ENCODE results near the gene IQCK. TPM values are rescaled to one million over a fixed set of nuclear protein-coding genes. Genes with fewer than 3 reads are reported as not detected.

IQCK gene
- total RNA-seq, 5 donors from 2014 or later (not counting 1 experiment from before 2014, with no cell fraction given): 1.6 to 3.3 (median 2.0) TPM

DNA sequence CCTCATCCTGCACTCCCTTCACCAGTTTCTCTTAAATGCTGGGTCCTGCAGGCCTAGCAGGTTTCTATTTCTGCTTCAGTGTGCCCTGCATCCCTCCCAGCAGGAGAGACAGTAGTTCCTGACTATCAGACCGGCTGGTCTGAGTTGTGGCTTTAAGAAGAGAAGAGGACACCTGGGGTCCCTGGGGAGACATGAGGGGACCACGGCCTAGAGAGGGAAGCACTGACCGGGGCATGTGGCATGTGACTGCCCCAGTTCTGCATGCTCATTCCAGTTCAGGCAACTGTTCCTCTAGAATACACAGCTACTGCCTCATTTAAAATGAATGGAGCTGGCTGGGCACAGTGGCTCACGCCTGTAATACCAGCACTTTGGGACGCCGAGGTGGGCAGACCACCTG, 105.3 kb downstream of the IQCK start:
- Mint-ChIP-seq H3K27ac (no peak overlapping the region), H3K27me3 (no peaks in the 10 kb centered on the region), H3K36me3 (no peaks in the 10 kb centered on the region), H3K4me1 (no peaks in the 10 kb centered on the region), H3K9me3 (no peaks in the 10 kb centered on the region), H3K4me3 (no peak overlapping the region)
- Histone ChIP-seq H3K27ac (ENCODE audit: low read length) (no peak overlapping the region), H3K4me1 (ENCODE audit: control insufficient read depth in 1 of 2, extremely low read depth in 1 of 2, insufficient read depth in 2 of 2, low read length in 2 of 2) (no peaks in the 10 kb centered on the region), H3K4me3 (ENCODE audit: control insufficient read depth in 1 of 2, extremely low read depth in 1 of 2, low read length in 1 of 2) (no peak overlapping the region), H3K36me3 (ENCODE audit: control insufficient read depth in 2 of 2, extremely low read depth in 1 of 2, insufficient read depth in 1 of 2, low read length in 1 of 2) (no peaks in the 10 kb centered on the region), H3K9me3 (no peaks in the 10 kb centered on the region), H3K27me3 (replicated peaks in 1 of 2; ENCODE audit: control insufficient read depth in 2 of 2, extremely low read depth in 1 of 2, insufficient read depth in 2 of 2, low read length in 1 of 2) (no peaks in the 10 kb centered on the region)
- DNase-seq: no peak
- ATAC-seq (replicated peaks in 1 of 4): no peak
- CTCF ChIA-PET: no interaction called here
- POLR2A ChIA-PET: no interaction called here
- 85% methylated on average over 5 of the region's 6 CpGs for WGBS (ENCODE audit: insufficient coverage)

DNA sequence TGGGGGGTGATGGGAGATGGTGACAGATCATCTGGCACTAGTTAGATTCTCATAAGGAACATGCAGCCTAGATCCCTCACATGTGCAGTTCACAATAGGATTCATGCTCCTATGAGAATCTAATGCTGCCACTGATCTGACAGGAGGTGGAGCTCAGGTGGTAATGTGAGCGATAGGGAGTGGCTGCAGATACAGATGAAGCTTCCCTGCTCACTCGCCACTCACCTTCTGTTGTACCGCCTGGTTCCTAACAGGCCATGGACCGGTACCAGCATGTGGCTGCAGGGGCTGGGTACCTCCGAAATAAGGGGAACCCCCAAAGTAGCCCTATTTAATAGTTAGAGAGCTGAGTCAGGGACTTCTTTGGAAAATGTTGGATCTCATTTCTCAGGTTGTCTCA, 106.1 kb downstream of the IQCK start:
- no peaks in the 10 kb centered on the region for H3K9me3 Mint-ChIP-seq
- H3K27ac Mint-ChIP-seq: no peak overlapping the region
- H3K4me3 Mint-ChIP-seq: no peak overlapping the region
- no peaks in the 10 kb centered on the region for H3K9me3 ChIP-seq
- H3K4me1 Mint-ChIP-seq: no peaks in the 10 kb centered on the region
- POLR2A ChIA-PET: no interaction called here
- no peaks in the 10 kb centered on the region for H3K36me3 ChIP-seq (ENCODE audit: control insufficient read depth in 2 of 2, extremely low read depth in 1 of 2, insufficient read depth in 1 of 2, low read length in 1 of 2)
- H3K27me3 ChIP-seq (replicated peaks in 1 of 2; ENCODE audit: control insufficient read depth in 2 of 2, extremely low read depth in 1 of 2, insufficient read depth in 2 of 2, low read length in 1 of 2): no peaks in the 10 kb centered on the region
- H3K27me3 Mint-ChIP-seq: no peaks in the 10 kb centered on the region
- no peak overlapping the region for H3K27ac ChIP-seq (ENCODE audit: low read length)
- CTCF ChIA-PET: no interaction called here
- H3K4me3 ChIP-seq (ENCODE audit: control insufficient read depth in 1 of 2, extremely low read depth in 1 of 2, low read length in 1 of 2): no peak overlapping the region
- H3K36me3 Mint-ChIP-seq: no peaks in the 10 kb centered on the region
- 96% methylated on average over 3 of the region's 5 CpGs for WGBS (ENCODE audit: insufficient coverage)
- DNase-seq (no peak), ATAC-seq (replicated peaks in 1 of 4) (no peak)
- no peaks in the 10 kb centered on the region for H3K4me1 ChIP-seq (ENCODE audit: control insufficient read depth in 1 of 2, extremely low read depth in 1 of 2, insufficient read depth in 2 of 2, low read length in 2 of 2)

DNA sequence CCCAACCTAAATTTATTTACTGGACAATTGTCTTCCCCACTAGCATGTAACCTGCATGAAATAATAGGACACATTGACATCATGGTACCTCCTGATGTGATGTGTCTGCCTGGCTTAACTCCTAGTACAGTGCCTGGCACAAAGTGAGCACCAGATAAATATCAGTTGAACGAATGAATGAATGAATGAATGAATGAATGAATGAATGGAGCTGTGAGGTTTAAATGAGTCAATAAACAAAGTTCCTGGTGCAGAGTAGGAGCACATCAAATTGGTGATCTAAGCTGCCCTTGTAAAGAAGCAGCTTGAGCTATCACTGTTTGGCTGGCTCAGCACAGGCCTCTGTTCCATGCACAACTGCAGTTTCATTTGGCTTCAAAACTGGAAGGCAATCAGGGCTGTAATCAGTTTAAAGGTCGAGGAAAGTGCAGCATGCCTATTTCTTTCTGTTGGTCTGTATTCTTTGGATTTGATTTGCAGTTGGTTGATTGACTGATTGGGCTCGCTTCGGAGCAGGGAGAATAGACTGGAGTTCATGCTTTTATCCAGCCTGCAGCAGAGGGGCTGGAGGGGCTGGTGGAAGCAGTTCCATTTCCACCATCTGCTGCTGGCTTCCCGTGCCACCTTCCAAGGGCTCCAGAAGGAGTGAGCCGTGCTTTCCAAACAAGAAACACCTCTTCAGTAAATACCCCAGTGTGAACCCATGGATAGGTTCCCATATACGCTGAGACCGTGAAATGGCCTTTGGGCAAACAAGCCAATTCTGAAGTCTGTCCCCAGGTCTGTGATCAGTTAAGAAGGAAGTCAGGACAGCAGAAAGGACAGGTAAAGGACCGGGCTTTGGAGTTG, 112.0 kb downstream of the IQCK start:
- no peak overlapping the region for H3K4me3 Mint-ChIP-seq
- no peaks in the 10 kb centered on the region for H3K27me3 ChIP-seq (replicated peaks in 1 of 2; ENCODE audit: control insufficient read depth in 2 of 2, extremely low read depth in 1 of 2, insufficient read depth in 2 of 2, low read length in 1 of 2)
- H3K9me3 Mint-ChIP-seq: no peaks in the 10 kb centered on the region
- no peaks in the 10 kb centered on the region for H3K36me3 ChIP-seq (ENCODE audit: control insufficient read depth in 2 of 2, extremely low read depth in 1 of 2, insufficient read depth in 1 of 2, low read length in 1 of 2)
- ChIA-PET CTCF (no interaction called here), POLR2A (no interaction called here)
- 94% methylated on average over 3 of the region's 9 CpGs for WGBS (ENCODE audit: insufficient coverage)
- no peaks in the 10 kb centered on the region for H3K36me3 Mint-ChIP-seq
- ATAC-seq (replicated peaks in 1 of 4) (no peak), DNase-seq (no peak)
- no peaks in the 10 kb centered on the region for H3K4me1 Mint-ChIP-seq
- H3K4me3 ChIP-seq (ENCODE audit: control insufficient read depth in 1 of 2, extremely low read depth in 1 of 2, low read length in 1 of 2): no peak overlapping the region
- no peaks in the 10 kb centered on the region for H3K27me3 Mint-ChIP-seq
- no peaks in the 10 kb centered on the region for H3K4me1 ChIP-seq (ENCODE audit: control insufficient read depth in 1 of 2, extremely low read depth in 1 of 2, insufficient read depth in 2 of 2, low read length in 2 of 2)
- H3K27ac Mint-ChIP-seq: no peak overlapping the region
- H3K9me3 ChIP-seq: no peaks in the 10 kb centered on the region
- H3K27ac ChIP-seq (ENCODE audit: low read length): no peak overlapping the region

DNA sequence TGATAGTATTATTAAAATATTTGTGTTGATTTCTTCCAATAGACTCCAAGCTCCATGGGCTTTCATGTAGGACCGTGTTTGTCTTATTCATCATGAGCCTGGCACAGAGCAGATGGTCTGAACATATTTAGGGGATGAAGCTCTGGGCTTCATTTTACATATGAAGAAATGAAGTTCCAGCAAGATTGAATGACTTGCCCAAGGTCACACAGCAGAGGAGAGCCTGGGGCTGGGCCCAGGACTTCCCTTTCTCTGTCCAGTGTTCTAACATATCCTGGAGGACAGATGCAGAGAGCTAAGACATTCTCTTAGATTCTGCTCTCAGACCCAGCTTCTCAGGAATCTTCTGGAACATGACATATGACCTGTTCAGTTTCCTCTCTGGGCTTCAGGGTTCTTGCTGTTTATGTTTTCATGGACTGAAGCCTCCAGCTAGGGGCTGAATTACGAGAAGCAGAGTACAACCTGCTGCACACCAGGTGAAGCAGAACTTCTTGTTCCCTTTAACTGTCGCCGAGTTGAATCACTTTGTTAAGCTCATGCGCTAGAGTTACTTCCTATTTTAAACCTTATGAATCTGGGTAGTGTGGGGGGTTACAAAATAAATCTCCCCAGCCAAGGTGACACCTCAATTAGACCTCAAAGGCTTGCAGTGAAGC, 113.0 kb downstream of the IQCK start:
- no peaks in the 10 kb centered on the region for H3K4me1 Mint-ChIP-seq
- H3K27ac ChIP-seq (ENCODE audit: low read length): no peak overlapping the region
- H3K27me3 ChIP-seq (replicated peaks in 1 of 2; ENCODE audit: control insufficient read depth in 2 of 2, extremely low read depth in 1 of 2, insufficient read depth in 2 of 2, low read length in 1 of 2): no peaks in the 10 kb centered on the region
- CTCF ChIA-PET: interaction anchor here in 1 of 2 donors (0.6 kb wide), 2 partner anchors 57 to 176 kb away, joined by 3 to 5 read pairs; no protein-coding TSS in a partner anchor
- H3K27ac Mint-ChIP-seq: no peak overlapping the region
- DNase-seq: no peak
- no peaks in the 10 kb centered on the region for H3K4me1 ChIP-seq (ENCODE audit: control insufficient read depth in 1 of 2, extremely low read depth in 1 of 2, insufficient read depth in 2 of 2, low read length in 2 of 2)
- H3K9me3 Mint-ChIP-seq: no peaks in the 10 kb centered on the region
- H3K4me3 Mint-ChIP-seq: no peak overlapping the region
- no peaks in the 10 kb centered on the region for H3K36me3 Mint-ChIP-seq
- no peak overlapping the region for H3K4me3 ChIP-seq (ENCODE audit: control insufficient read depth in 1 of 2, extremely low read depth in 1 of 2, low read length in 1 of 2)
- ATAC-seq (replicated peaks in 1 of 4): no peak
- no peaks in the 10 kb centered on the region for H3K9me3 ChIP-seq
- no CpG with 5 or more reads among the region's 5 CpGs for WGBS (ENCODE audit: insufficient coverage)
- POLR2A ChIA-PET: no interaction called here
- no peaks in the 10 kb centered on the region for H3K27me3 Mint-ChIP-seq
- no peaks in the 10 kb centered on the region for H3K36me3 ChIP-seq (ENCODE audit: control insufficient read depth in 2 of 2, extremely low read depth in 1 of 2, insufficient read depth in 1 of 2, low read length in 1 of 2)

DNA sequence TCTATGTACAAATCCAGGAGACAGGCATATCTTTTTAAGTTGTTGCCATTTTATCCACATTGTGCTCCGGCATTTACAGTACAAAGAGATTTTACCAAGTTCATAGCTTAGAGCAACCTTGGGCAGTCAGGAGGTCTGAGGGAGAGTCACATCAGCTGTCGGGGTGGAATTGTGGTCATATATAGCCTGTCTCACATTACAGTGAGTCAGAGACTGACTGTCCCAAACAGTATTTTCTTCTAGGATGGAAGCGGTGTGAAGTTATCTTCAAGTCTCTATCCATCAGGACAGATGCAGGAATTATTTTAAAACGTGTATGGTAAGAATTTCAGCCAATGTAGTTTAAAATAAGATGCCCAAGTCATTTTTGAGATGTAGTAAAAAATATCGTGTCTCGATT, 113.6 kb downstream of the IQCK start:
- Histone ChIP-seq H3K27me3 (replicated peaks in 1 of 2; ENCODE audit: control insufficient read depth in 2 of 2, extremely low read depth in 1 of 2, insufficient read depth in 2 of 2, low read length in 1 of 2) (no peaks in the 10 kb centered on the region), H3K9me3 (no peaks in the 10 kb centered on the region), H3K4me3 (ENCODE audit: control insufficient read depth in 1 of 2, extremely low read depth in 1 of 2, low read length in 1 of 2) (no peak overlapping the region), H3K36me3 (ENCODE audit: control insufficient read depth in 2 of 2, extremely low read depth in 1 of 2, insufficient read depth in 1 of 2, low read length in 1 of 2) (no peaks in the 10 kb centered on the region), H3K4me1 (ENCODE audit: control insufficient read depth in 1 of 2, extremely low read depth in 1 of 2, insufficient read depth in 2 of 2, low read length in 2 of 2) (no peaks in the 10 kb centered on the region), H3K27ac (ENCODE audit: low read length) (no peak overlapping the region)
- DNase-seq: no peak
- no peak overlapping the region for H3K27ac Mint-ChIP-seq
- ATAC-seq (replicated peaks in 1 of 4): no peak
- H3K27me3 Mint-ChIP-seq: no peaks in the 10 kb centered on the region
- H3K4me3 Mint-ChIP-seq: no peak overlapping the region
- WGBS (ENCODE audit: insufficient coverage): no CpG with 5 or more reads among the region's 6 CpGs
- ChIA-PET CTCF (interaction anchor here in 1 of 2 donors (0.6 kb wide), 1 partner anchor 56 kb away, joined by 3 read pairs; no protein-coding TSS in a partner anchor), POLR2A (no interaction called here)
- H3K9me3 Mint-ChIP-seq: no peaks in the 10 kb centered on the region
- no peaks in the 10 kb centered on the region for H3K36me3 Mint-ChIP-seq
- no peaks in the 10 kb centered on the region for H3K4me1 Mint-ChIP-seq

DNA sequence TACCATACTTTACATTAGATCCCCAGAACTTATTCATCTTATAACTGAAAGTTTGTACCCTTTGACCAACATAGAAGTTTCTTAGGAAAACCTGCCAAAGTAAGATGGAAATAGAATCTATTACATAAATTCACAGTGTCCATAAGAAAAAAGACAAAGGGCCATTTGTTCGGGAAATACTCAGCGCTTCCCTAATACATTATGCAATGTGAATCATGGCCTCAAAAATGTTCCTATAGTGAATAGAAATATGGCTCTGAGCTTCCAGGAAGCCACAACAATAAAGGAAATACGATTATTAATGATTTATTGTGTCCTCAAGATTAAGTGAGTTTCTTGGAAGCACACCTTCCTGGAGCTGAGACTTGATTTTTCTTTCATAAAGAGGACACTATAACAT, 115.1 kb downstream of the IQCK start:
- peaks cover 0 to 2% of the 10 kb centered on the region in 2 experiments for H3K27me3 ChIP-seq (replicated peaks in 1 of 2; ENCODE audit: control insufficient read depth in 2 of 2, extremely low read depth in 1 of 2, insufficient read depth in 2 of 2, low read length in 1 of 2)
- H3K9me3 Mint-ChIP-seq: no peaks in the 10 kb centered on the region
- H3K9me3 ChIP-seq: no peaks in the 10 kb centered on the region
- H3K4me1 ChIP-seq (ENCODE audit: control insufficient read depth in 1 of 2, extremely low read depth in 1 of 2, insufficient read depth in 2 of 2, low read length in 2 of 2): no peaks in the 10 kb centered on the region
- ATAC-seq (replicated peaks in 1 of 4) (no peak), DNase-seq (no peak)
- no peaks in the 10 kb centered on the region for H3K27me3 Mint-ChIP-seq
- H3K36me3 Mint-ChIP-seq: no peaks in the 10 kb centered on the region
- no peaks in the 10 kb centered on the region for H3K36me3 ChIP-seq (ENCODE audit: control insufficient read depth in 2 of 2, extremely low read depth in 1 of 2, insufficient read depth in 1 of 2, low read length in 1 of 2)
- no peaks in the 10 kb centered on the region for H3K4me1 Mint-ChIP-seq
- no peak overlapping the region for H3K4me3 ChIP-seq (ENCODE audit: control insufficient read depth in 1 of 2, extremely low read depth in 1 of 2, low read length in 1 of 2)
- WGBS (ENCODE audit: insufficient coverage): no CpG with 5 or more reads among the region's 3 CpGs
- CTCF ChIA-PET: no interaction called here
- no peak overlapping the region for H3K27ac ChIP-seq (ENCODE audit: low read length)
- H3K27ac Mint-ChIP-seq: no peak overlapping the region
- POLR2A ChIA-PET: no interaction called here
- H3K4me3 Mint-ChIP-seq: no peak overlapping the region
